Neural cell (in vitro differentiated cells): ENCODE results near the gene MECP2.

ENCODE experiments used
- EP300 ChIP-seq: fragments of 450-650 bp; conservative IDR thresholded peaks from 2 replicates; pipeline ENCODE4 v1.6.1; 2014; ENCODE audit warnings: antibody characterized with exemption, mild to moderate bottlenecking, moderate library complexity; ENCODE audit not compliant: poor library complexity, severe bottlenecking
- TF ChIP-seq, protein P1 (sequence below): fragments of 450-650 bp; IDR thresholded peaks from 2 replicates; pipeline ENCODE4 v1.5.1; 2014; ENCODE audit warnings: antibody characterized with exemption, mild to moderate bottlenecking, moderate library complexity; ENCODE audit not compliant: poor library complexity, severe bottlenecking

DNA sequence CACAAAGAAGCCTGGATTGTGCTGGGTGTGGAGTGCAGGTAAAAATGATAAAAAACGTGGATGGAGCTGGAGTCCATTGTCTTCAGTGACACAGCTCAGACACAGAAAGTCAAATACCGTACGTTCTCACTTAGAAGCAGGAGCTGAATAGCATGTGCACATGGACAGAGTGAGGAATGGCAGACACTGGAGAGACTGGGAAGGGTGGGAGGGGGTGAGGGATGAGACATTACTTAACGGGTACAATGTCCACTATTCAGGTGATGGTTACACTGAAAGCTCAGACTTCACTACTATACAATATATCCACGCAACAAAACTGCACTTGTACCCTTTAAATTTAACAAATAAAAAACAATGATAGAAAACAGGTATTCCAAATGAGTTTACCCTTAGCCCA, 59.8 kb downstream of the MECP2 start:
- TF ChIP-seq EP300 = no peak
- TF ChIP-seq, protein P1, sequence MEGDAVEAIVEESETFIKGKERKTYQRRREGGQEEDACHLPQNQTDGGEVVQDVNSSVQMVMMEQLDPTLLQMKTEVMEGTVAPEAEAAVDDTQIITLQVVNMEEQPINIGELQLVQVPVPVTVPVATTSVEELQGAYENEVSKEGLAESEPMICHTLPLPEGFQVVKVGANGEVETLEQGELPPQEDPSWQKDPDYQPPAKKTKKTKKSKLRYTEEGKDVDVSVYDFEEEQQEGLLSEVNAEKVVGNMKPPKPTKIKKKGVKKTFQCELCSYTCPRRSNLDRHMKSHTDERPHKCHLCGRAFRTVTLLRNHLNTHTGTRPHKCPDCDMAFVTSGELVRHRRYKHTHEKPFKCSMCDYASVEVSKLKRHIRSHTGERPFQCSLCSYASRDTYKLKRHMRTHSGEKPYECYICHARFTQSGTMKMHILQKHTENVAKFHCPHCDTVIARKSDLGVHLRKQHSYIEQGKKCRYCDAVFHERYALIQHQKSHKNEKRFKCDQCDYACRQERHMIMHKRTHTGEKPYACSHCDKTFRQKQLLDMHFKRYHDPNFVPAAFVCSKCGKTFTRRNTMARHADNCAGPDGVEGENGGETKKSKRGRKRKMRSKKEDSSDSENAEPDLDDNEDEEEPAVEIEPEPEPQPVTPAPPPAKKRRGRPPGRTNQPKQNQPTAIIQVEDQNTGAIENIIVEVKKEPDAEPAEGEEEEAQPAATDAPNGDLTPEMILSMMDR = no peak
